A673 (cell line): Measurements from ENCODE around the gene CCDC97. TPM values are rescaled to one million over a fixed set of nuclear protein-coding genes. Genes with fewer than 3 reads are reported as not detected.

Source experiments
- BruUV-seq: library from RNA; stranded (reverse); fragments of 400-500 nt; replicated peaks from 2 replicates; lab custom pipeline; 2021; lab: Mats Ljungman, UMichigan
- CTCF ChIA-PET: fragments of 300-600 bp; sonication (Branson Sonifier 250); formaldehyde crosslinking; loops from one replicate; lab custom pipeline; 2022; ENCODE audit warnings: antibody characterized with exemption; lab: Charles Lee
- POLR2A ChIA-PET: fragments of 300-600 bp; sonication (Branson Sonifier 250); formaldehyde crosslinking; loops from one replicate; lab custom pipeline; 2022; ENCODE audit warnings: antibody characterized with exemption; ENCODE audit not compliant: low non-redundant PET; lab: Charles Lee
- DNase-seq: peaks from one replicate; pipeline ENCODE4 v3.0.0-alpha.2; 2015; ENCODE audit warnings: low spot score
- H3K27ac ChIP-seq: fragments of 200-600 bp; sonication (generic); 2 replicates; pipeline ENCODE4 v1.5.1; 2016; ENCODE audit warnings: mixed run types, low read depth, mild to moderate bottlenecking, mixed read lengths, antibody characterized with exemption, low read length; ENCODE audit not compliant: poor library complexity, severe bottlenecking
- H3K27me3 ChIP-seq: fragments of 200-600 bp; sonication (generic); replicated peaks from 2 replicates; pipeline ENCODE4 v1.6.1; 2017; ENCODE audit warnings: mixed run types, low read depth, mild to moderate bottlenecking, mixed read lengths, antibody characterized with exemption, low read length; ENCODE audit not compliant: insufficient read depth, poor library complexity
- H3K36me3 ChIP-seq: fragments of 200-600 bp; sonication (generic); 2 replicates; pipeline ENCODE4 v1.6.1; 2016; ENCODE audit warnings: mixed run types, mild to moderate bottlenecking, mixed read lengths, antibody characterized with exemption, low read length; ENCODE audit not compliant: insufficient read depth, poor library complexity, severe bottlenecking
- H3K4me1 ChIP-seq: fragments of 200-600 bp; sonication (generic); 2 replicates; pipeline ENCODE4 v1.6.1; 2017; ENCODE audit warnings: mixed run types, mild to moderate bottlenecking, mixed read lengths, antibody characterized with exemption, low read length; ENCODE audit not compliant: insufficient read depth, poor library complexity, severe bottlenecking
- H3K4me3 ChIP-seq: fragments of 200-600 bp; sonication (generic); 2 replicates; pipeline ENCODE4 v1.5.1; 2016; ENCODE audit warnings: low read depth, mixed run types, mild to moderate bottlenecking, mixed read lengths, low read length; ENCODE audit not compliant: poor library complexity, severe bottlenecking
- H3K9me3 ChIP-seq: fragments of 200-600 bp; sonication (generic); 2 replicates; pipeline ENCODE4 v1.6.1; 2016; ENCODE audit warnings: mixed run types, low read depth, mild to moderate bottlenecking, mixed read lengths, antibody characterized with exemption, low read length; ENCODE audit not compliant: poor library complexity, severe bottlenecking
- CTCF ChIP-seq: fragments of 300-800, 200-600 bp; sonication (generic); conservative IDR thresholded peaks from 2 replicates; pipeline ENCODE4 v1.5.1; 2017; ENCODE audit warnings: low read depth, mild to moderate bottlenecking, antibody characterized with exemption, low read length, moderate library complexity, mixed read lengths
- EZH2 ChIP-seq: fragments of 200-600 bp; sonication (generic); IDR thresholded peaks from 2 replicates; pipeline ENCODE4 v1.6.1; 2017; ENCODE audit warnings: borderline replicate concordance, low read depth, mild to moderate bottlenecking, mixed read lengths, antibody characterized with exemption, low read length; ENCODE audit not compliant: poor library complexity, severe bottlenecking
- intact Hi-C: fragments of 100-400 bp; cut with micrococcal nuclease; formaldehyde crosslinking; loops from one replicate; pipeline ENCODE4 v1.10.0; 2022; ENCODE audit not compliant: unreplicated experiment
- total RNA-seq: library from RNA; stranded (reverse); gene quantifications from 2 replicates; pipeline ENCODE4 v1.2.3, GENCODE V29; 2021

Gene CCDC97
- total RNA-seq, 1 experiment from 2014 or later = 40.8 TPM

GRCh38 chr19:41308450-41309179 lies 1.4 kb upstream of the CCDC97 start:
- H3K4me1 ChIP-seq = peaks cover 12% of the 10 kb centered on the region
- peaks cover 55% of the 10 kb centered on the region for H3K36me3 ChIP-seq
- TF ChIP-seq CTCF (peak; percentile 98), EZH2 (no peak)
- no peaks in the 10 kb centered on the region for H3K9me3 ChIP-seq
- intact Hi-C loops = loop anchor here (2.0 kb wide), 1 partner anchor 104 kb away; no protein-coding TSS in a partner anchor
- BruUV-seq = no TSS peak
- peak; percentile 93 for DNase-seq
- no peaks in the 10 kb centered on the region for H3K27me3 ChIP-seq
- ChIA-PET CTCF (interaction anchor here (0.9 to 1.7 kb wide), 2 partner anchors 102 to 645 kb away, joined by 3 read pairs; no protein-coding TSS in a partner anchor), POLR2A (interaction anchor here (0.6 kb wide), 1 partner anchor 646 kb away, joined by 3 read pairs; no protein-coding TSS in a partner anchor)
- H3K4me3 ChIP-seq = no peak overlapping the region
- H3K27ac ChIP-seq = peak overlapping the region; percentile 96

GRCh38 chr19:41309180-41310032 lies 566 bp upstream of the CCDC97 start:
- DNase-seq = no peak
- H3K4me3 ChIP-seq = peak overlapping the region; percentile 78
- intact Hi-C loops = loop anchor here (1.0 to 2.0 kb wide), 2 partner anchors 105 to 254 kb away; no protein-coding TSS in a partner anchor
- ChIA-PET CTCF (interaction anchor here (0.7 to 1.7 kb wide), 4 partner anchors 46 to 1166 kb away, joined by 3 to 10 read pairs (median 4); no protein-coding TSS in a partner anchor), POLR2A (no interaction called here)
- H3K27me3 ChIP-seq = no peaks in the 10 kb centered on the region
- H3K27ac ChIP-seq = peak overlapping the region; percentile 96
- H3K36me3 ChIP-seq = peaks cover 50% of the 10 kb centered on the region
- no peaks in the 10 kb centered on the region for H3K9me3 ChIP-seq
- TSS peak; percentile 77 for BruUV-seq
- TF ChIP-seq EZH2 (no peak), CTCF (no peak)
- peaks cover 12% of the 10 kb centered on the region for H3K4me1 ChIP-seq

- H3K36me3 ChIP-seq = peaks cover 40% of the 10 kb centered on the region
- DNase-seq = no peak
- CTCF ChIA-PET = interaction anchor here (0.6 kb wide), 1 partner anchor 724 kb away, joined by 4 read pairs; no protein-coding TSS in a partner anchor
- POLR2A ChIA-PET = no interaction called here
- no peaks in the 10 kb centered on the region for H3K9me3 ChIP-seq
- H3K27ac ChIP-seq = peak overlapping the region; percentile 96
- peaks cover 12% of the 10 kb centered on the region for H3K4me1 ChIP-seq
- no peaks in the 10 kb centered on the region for H3K27me3 ChIP-seq
- intact Hi-C loops = no loop called here
- TF ChIP-seq CTCF (no peak), EZH2 (no peak)
- no TSS peak for BruUV-seq
- H3K4me3 ChIP-seq = peak overlapping the region; percentile 78
Measured at GRCh38 chr19:41311072-41311471, 1.1 kb downstream of the CCDC97 start.
